M059J (cell line): ENCODE results near the gene B9D1. TPM values are rescaled to one million over a fixed set of nuclear protein-coding genes. Genes with fewer than 3 reads are reported as not detected.

ENCODE experiments used
- DNase-seq: peaks from one replicate; pipeline ENCODE4 v3.0.0-alpha.2; 2012; ENCODE audit warnings: low read depth
- total RNA-seq: library from RNA; depleted of rRNA; stranded (reverse); fragments of >200 nt; shearing (Covaris generic); gene quantifications from 2 replicates; pipeline ENCODE4 v1.2.3, GENCODE V29; 2014

Gene B9D1
- total RNA-seq, 1 experiment from 2014 or later = 20.6 TPM

GRCh38 chr17:19388791-19389785, 26.6 kb upstream of the B9D1 start:
- no peak for DNase-seq

GRCh38 chr17:19387921-19388521, 25.5 kb upstream of the B9D1 start:
- peak; percentile 76 for DNase-seq

GRCh38 chr17:19386974-19387920, 24.7 kb upstream of the B9D1 start, which contains the start of gene MFAP4:
Gene MFAP4, minus strand, starts transcription at chr17:19387190. Its CDS starts 35 bp downstream, at chr17:19387155.
- DNase-seq = no peak

GRCh38 chr17:19386051-19386929, 23.8 kb upstream of the B9D1 start:
- DNase-seq = peak; percentile 85

GRCh38 chr17:19385521-19385983, 23.0 kb upstream of the B9D1 start:
- no peak for DNase-seq

- DNase-seq = peak; percentile 27
These were observed 22.3 kb upstream of the B9D1 start for GRCh38 chr17:19384723-19385391.

GRCh38 chr17:19383681-19384470, 21.4 kb upstream of the B9D1 start:
- no peak for DNase-seq

- DNase-seq = no peak
These were observed 20.3 kb upstream of the B9D1 start for GRCh38 chr17:19382531-19383444.

- DNase-seq = no peak
These were observed 19.4 kb upstream of the B9D1 start for GRCh38 chr17:19381741-19382444.

GRCh38 chr17:19381361-19381740, 18.8 kb upstream of the B9D1 start:
- DNase-seq = no peak

GRCh38 chr17:19380481-19381301, 18.2 kb upstream of the B9D1 start:
- DNase-seq = no peak

- no peak for DNase-seq
These were observed 17.0 kb upstream of the B9D1 start for GRCh38 chr17:19379361-19380065.

GRCh38 chr17:19378416-19379360, 16.2 kb upstream of the B9D1 start, which contains the start of gene MAPK7:
Gene MAPK7, plus strand, starts transcription at chr17:19378498. Its CDS starts 403 bp downstream, at chr17:19378901.
- DNase-seq = no peak

GRCh38 chr17:19377602-19378415, 15.3 kb upstream of the B9D1 start:
- DNase-seq = peak; percentile 98
